GM18517 (cell line): ENCODE data around the gene TSKU.
"Not testable (repeated sequence)": the region's sequence is repeated elsewhere in the genome, so short reads cannot be mapped to it uniquely, and the experiment has no call there.

Source experiments
- ATAC-seq: cut with Tn5 transposase; IDR thresholded peaks from one replicate; pipeline ENCODE4 v1.9.1; 2021; ENCODE audit warnings: mild to moderate bottlenecking, moderate library complexity; ENCODE audit not compliant: unreplicated experiment

Gene TSKU

DNA sequence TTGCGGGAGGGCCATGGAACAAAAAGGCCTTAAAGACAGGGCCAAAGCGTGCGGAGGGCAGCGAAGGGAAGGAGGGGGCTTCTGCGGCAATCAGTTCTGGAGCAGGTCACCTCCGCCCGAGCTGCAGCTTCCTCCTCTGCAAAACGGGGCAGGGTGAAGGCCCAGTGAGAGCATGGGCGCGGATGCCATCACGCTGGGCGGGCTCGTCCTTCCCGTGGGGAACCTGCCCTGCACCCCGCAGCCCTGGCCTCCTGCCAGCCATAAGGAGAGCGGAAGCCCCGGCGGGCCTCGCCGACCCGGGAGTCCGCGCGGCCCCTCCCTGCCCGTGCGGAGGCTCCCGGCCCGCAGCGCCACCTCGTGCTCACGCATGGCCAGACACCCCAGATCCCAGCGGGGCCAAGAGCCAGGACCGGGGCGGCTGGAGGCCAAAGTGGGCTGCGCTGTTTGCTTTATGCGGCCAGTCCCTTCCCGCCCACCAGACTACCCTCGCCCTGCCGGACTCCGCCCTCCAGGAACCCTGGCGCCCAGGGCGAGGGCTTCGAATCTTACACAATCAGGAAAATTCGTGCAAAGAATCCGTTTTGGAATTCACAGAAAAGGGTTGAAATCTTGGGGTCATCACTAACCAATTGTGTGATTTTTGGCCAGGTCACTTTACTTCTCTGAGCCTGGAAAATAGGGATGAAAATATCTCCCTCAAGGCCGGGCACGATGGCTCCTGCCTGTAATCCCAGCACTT lies 16.1 kb downstream of the TSKU start:
- ATAC-seq = no peak

DNA sequence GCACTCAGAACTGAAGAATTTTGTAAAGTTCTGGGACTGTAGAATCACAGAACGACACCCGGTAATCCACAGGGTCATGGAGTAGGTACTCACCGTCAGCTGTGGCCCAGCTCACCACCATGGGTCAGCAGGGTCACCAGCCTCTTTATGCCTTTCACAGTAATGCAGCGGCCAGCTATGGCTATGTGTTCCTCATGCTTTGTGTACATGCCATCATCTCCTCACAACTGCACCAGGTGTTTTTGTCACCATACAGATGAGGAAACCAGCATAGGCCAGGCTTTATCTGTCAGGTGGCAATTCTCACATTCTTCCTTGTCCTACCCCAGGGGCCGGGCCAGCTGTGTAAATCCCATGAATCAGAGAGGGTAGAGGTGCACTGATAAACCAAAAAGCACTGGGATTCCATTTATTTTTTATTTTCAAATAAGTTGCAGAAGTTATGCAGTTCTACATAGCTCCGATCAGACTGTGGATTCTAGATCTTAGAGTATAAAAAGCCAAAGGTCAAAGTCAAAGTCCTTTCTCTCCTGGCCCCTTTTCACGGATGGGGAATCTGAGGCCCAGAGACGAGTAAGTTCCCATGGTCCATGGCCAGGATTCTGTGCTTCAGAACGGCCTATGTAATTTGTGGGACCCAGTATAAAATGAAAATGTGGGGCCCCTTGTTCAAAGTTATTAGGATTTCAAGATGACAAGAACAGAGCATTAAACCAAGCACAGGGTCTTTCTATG lies 17.5 kb downstream of the TSKU start:
- ATAC-seq = no peak

DNA sequence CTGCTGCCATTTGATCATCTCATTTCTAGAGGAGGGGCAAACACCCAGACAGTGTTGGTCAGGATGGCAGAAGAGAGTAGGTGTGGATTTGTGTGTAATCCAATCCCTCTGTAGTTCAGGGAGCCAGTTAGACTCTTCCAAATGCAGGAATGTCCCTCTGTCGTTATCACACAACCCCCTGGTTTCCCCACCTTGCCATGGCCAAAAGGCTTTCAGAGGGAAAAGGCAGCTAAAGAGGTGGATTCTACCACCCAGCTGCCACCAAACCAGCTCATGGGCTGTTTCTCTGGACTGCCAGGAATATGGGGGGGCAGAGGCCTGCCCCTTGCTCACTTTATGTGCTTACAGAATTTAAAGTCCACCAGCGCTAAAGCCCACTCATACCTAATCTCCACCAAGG lies 18.1 kb downstream of the TSKU start:
- no peak for ATAC-seq

DNA sequence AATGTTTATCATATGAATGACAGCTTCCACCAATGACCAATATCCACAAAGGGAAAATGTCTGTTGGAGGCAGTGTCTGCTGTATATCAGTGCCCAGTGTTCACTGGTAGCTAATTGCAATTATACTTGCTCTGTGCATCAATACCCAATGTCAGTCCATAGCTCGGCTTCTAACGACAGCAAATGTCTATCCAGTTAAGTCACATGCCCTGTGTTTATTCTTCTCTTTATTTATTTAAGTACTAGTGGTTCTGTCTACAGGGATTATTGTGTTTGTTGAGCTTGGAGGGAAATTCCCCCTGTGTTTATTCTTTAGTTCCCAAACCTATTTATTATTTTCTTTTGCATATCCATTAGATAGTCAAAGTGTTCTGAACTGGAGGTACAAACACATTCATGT lies 18.6 kb downstream of the TSKU start:
- ATAC-seq = no peak

DNA sequence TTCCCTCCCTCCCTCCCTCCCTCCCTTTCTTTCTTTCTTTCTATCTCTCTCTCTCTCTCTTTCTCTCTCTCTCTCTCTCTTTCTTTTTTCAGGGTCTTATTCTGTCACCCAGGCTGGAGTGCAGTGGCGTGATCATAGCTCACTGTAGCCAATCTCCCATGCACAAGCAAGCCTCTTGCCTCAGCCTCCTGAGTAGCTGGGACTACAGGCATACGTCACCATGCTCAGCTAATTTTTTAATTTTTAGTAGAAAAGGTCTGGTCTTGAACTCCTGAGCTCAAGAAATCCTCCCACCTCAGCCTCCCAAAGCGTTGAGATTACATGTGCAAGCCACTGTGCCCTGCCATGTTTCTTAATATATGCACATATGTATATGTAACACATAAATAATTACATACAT lies 19.0 kb downstream of the TSKU start:
- ATAC-seq = no peak

DNA sequence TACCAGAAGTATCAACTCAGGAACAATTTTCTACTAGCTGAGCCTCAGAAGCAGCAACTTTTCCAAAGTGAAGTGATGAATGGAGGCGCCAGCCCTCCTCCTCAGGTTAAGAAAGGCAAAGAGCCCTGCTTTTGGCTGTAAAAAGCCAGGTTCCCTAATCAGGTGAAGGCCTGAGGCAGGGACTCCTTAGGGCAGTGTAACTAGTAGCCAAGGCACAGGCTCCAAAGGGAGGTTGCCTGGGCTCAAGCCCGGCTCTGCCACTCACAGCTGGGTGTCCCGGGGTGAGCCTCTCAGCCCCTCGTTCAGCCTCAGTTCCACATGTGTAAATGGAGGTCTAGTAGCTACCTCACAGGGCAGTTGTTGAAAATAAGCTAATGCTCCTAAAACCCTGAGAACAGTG lies 19.5 kb downstream of the TSKU start:
- no peak for ATAC-seq

DNA sequence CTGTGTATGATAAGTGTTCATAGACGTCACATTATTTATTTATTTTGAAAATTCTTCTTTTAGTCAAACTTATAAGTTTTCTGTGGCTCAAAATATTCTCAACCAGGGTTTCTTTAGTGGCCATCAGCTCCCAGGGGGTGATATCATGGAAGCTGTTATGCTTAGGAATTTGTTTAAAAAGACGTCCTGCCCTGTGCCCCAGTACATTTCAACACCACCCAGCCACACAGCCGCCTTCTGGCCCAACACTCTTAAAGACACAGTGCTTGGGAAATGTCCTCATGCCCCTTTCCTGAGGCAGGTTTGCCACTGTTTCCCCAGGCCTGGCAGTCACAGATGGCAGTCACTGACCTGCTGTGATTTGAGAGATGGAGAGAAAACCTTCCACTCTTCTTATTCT lies 19.9 kb downstream of the TSKU start:
- no peak for ATAC-seq

DNA sequence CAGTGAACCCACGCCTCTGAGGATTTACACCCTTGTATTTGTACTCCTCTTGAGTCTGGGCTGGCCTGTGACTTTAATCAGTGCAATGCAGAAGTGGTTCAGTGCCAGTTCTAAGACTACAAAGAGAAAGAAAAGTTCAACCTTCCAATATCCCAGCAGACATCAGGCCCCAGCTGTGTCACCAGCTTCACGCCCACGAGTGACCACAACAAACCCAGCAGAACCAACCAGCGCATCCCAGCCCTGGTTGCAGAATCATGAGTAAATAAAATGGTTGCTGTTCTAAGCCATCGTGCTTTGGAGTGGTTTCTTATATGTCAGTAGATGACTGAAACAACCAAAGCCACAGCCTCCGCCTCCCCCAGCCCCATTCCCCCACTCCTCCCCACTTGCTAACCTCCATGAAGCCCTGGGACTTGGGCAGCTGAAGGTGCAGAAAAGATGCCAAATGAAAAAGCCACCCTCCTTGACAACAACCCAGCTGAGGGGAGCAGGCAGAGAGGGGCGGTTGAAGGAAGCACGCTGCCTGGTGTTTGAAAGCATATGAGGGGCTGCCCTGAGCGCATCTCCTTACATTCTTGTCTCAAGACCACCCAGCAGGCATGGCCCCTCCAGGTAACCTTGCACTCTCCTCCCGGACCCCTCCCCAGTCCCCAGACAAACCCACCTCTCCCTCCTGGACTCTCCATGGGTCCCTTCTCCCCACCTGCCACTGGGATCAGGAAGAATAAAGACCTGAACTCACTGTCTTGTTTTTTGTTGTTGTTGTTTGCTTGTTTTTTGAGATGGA lies 20.9 kb downstream of the TSKU start:
- no peak for ATAC-seq

DNA sequence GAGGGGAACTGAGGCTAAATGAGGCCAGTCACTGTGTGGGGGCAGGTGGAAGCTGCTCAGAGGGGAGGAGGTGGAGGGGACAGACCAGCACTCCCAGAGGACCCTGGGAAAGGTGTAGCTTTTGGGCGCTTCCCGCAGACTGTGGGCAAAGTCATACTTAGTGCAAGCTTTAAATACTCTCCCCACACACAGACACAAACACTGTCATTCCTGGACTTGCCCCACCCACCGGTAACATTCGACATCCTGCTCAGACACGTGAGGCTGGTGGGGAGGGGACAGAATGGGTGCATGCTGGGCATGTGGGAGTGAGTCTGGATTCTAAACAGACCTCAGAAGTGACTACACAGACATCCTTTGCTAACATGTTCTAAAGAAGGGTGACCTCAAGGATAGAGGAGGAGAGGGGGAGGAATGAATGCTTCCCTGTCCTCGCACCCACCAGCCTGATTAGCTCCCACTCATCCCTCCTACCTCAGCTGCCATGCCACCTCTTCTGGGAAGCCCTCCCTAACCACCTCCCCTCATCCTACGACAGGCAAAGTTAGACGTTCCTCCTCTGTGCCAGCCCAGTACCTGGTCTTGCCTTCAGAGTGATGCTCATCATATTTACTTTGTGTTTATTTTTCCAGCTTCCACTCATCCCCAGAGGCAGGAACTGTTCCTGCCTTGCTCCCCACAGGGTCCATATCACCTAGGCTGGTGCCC lies 22.2 kb downstream of the TSKU start:
- ATAC-seq = no peak

DNA sequence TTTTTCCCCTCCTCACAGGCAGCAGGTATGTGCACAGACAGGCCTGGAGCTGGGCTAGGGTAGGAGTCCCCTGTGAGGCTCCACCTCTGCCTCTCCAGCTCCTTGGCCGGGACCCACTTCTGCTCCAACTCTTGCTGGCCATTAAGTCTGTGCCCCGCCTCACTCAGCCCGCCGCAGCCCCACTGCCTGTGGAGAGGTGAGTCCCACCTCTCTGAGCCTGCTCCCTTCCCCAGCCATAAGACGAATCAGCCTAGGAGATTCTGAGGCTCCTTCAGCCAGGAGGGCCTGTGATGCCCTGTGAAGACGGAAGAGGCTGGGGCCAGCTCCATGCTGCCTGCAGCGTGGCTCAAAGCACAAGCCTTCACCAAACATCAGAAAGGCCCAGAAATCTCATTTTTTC lies 23.0 kb downstream of the TSKU start:
- no peak for ATAC-seq

DNA sequence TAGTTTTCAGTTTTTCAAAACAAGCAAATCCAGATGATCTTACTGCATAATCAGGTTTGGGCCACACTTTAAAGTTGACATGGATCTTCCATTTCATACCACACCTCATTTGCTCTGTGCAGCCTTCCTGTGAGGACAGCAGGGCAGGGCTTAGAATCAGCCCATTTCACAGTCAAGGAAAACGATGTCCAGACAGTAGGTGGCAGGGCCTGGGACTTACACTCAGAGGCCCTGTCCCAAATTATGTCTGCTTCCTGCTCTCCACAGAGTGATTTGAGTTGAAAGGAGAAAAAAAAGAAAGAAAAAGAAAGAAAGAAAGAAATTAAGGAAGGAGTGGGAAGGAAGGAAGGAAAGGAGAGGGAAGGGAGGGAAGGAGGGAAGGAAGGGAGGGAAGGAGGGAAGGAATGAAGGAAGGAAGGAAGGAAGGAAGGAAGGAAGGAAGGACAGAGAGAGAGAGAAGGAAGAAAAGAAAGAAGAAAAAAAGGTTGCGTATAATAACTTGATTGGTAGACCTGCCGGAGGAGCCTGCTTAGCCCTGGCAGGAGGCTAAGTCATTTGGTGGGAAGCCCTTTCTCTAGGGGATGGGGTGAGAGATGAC lies 23.6 kb downstream of the TSKU start:
- no peak for ATAC-seq

DNA sequence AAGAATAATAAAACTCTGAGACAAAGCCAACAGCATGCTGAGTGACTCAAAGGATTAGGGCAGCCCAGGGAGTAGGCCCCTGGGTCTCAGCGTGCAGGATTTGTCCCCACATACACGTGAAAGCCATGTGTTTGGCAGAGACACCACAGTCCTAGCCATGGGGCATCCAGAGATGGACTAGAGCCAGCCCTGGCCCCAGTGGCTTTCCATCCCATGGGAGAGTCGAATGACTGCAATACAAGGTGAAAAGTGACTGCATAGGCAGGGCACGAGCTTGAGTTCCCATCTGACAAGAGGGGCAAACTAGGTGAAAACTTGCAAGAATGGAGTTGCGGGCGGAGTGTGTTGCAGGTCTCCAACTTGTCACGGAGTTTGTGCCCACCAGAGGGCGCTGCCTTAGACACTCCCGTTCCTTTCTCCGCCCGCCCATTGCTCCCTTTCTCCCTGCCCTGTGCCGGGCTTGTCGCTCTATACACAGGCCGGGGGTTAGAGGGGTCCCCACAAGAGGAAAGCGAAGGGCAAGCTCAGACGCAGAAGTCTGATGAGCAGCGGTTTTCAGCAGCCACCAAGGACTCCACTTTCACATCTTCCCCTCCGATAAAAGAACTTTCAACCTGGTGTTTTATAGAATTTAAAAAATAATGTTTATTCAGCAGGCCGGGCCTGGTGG lies 24.2 kb downstream of the TSKU start:
- ATAC-seq = no peak

DNA sequence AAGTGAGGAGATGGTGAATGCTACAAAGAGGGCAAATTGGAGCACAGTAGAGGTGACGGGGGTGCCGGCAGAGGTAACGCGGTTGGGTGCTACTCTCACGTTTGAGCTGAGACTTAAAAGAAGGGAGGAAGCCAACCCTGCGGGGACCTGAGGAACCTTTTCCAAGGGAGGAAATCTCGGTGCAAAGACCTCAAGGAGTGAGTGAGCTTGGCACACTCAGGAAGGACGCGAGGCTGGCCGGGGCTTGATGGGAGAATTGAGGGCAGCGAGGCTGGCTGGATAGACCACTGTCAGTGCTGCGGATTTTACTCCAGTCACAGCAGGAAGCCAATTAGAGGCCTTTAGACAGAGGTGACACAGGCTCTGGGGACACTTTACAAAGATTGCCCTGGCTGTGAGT lies 25.0 kb downstream of the TSKU start:
- ATAC-seq = no peak

DNA sequence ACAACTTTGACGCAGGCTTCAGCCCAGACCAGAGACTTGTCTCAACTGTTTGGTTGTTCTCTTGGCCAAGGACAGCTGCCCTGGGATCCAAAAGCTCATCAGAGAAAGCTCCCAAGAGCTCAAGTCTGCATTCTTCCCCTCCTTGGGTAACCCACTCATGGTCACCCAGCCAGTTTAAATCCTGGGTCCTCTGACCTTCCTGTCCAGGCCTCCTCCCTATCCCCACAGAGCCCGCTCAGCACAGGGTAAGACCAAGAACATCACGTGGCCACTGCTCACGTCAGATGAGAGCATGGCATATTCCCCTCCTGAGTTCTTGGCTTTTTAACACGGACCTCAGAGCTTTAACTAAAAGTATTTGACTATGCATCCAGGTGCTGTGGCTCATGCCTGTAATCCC lies 25.8 kb downstream of the TSKU start:
- ATAC-seq = no peak

DNA sequence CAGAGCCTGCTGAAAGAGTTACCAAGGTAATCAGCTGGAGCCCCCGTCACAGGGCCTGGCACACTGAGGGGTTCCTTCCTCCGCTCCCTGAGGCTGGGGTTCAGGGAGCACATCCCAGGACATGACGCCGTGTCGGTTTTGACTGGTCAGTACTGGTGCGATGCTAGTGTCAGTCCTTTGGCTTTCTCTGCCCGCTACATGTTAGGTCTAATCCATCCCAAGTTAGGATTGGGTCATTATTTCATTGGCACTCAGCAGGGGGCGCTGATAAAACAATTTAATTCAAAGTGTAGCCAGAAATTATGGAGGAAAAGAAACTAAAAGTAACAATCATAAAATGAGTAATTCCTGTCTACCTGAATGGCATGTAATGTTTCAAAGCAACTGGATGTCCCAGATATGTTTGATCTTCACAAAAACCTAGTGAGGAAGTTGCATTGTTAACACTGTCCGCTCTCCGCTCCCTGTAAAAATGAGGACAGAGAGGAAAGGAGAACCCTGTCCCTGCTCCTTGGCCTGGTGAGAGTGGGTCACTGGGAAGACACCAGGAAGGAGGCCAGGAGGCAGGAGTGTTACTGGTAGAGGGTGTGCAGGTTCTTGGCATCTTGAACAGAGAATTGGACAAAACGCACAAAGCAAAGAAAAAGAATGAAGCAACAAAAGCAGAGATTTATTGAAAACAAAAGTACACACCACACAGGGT lies 27.1 kb downstream of the TSKU start:
- ATAC-seq = no peak

DNA sequence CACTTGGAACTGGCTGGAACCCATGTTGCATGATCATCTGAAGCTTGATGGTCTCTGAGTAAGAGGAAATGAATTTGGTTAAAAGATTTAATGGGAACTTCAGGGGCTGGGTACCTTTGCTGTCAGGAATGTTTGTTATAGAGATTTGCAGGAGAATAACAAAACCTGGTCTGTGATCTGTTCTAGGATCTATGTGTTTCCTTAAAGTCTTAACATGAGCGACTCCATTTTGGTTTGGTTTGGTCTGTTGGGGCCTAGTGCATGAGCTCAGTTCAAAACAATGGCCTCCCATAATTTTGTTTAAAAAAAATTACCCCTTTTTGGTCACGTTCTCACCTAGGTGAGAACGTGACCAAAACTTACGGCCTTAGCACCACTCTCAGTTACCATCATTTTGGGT lies 28.1 kb downstream of the TSKU start:
- no peak for ATAC-seq

DNA sequence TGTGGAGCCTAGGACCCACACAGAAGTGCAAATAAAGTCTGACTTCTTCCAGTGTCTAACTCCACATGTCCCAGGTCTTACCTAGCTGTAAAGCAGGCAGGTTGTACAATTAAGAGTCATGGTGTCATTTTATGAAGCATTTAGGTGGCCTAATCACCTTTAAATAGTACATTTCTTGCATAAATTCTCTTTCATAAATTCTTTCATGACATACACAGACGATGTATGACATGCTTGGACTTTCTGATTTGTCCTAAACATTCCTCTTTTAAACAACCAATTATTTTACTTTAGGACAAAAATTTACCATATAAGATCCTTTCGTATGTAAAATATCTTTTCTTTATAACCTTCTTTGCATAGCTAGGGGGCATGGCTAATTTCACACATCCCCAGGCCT lies 31.3 kb downstream of the TSKU start:
- no peak for ATAC-seq

DNA sequence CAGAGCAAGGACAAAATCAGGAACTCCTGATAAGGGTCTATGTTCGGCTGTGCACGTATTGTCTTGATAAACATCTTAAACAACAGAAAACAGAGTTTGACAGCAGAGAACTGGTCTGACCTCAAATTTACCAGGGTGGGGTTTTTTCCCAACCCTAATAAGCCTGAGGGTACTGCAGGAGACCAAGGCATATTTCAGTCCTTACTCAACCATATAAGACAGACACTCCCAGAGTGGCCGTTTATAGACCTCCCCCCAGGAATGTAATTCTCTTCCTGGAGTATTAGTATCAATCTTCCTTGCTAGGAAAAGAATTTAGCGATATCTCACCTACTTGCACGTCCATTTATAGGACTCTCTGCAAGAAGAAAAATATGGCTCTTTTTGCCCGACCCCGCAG lies 32.5 kb downstream of the TSKU start:
- ATAC-seq = not testable (repeated sequence)

DNA sequence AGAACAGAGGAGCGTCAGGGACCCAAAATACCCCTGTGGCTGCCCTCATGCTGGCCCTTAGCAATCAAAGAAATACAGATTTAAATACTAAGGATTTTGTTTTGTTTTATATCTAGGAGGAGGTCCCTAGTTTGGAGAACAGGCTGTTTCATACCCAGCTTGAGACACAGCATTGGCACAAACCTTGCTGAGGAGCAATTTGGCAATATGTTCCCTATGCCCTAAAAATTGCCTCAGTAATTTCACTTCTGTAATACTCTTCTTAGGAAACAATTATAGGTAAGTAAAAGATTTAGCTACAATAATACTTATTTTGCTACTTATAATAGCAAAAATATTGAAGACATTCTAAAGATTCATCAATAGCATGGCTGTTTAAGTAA lies 37.0 kb downstream of the TSKU start:
- no peak for ATAC-seq

DNA sequence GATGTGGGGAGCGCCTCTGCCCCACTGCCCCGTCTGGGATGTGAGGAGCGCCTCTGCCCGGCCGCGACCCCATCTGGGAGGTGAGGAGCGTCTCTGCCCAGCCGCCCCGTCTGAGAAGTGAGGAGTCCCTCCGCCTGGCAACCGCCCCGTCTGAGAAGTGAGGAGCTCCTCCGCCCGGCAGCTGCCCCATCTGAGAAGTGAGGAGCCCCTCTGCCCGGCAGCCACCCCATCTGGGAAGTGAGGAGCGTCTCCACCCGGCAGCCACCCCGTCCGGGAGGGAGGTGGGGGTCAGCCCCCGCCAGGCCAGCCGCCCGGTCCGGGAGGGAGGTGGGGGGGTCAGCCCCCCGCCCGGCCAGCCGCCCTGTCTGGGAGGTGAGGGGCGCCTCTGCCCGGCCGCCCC lies 38.2 kb downstream of the TSKU start:
- not testable (repeated sequence) for ATAC-seq
